Measurements from ENCODE around the gene COL4A1. TPM values are rescaled to one million over a fixed set of nuclear protein-coding genes. Genes with fewer than 3 reads are reported as not detected.
A peak's percentile ranks its signal among the peaks of the same experiment; 100 is the strongest.

The COL4A1 gene
- total RNA-seq, 2 donors from 2014 or later: 27.0 to 97.0 TPM

- Histone ChIP-seq H3K36me3 (no peaks in the 10 kb centered on the region), H3K4me3 (no peak overlapping the region), H3K9me3 (no peaks in the 10 kb centered on the region), H3K4me1 (no peaks in the 10 kb centered on the region), H3K9ac (ENCODE audit: low read depth in 2 of 2, low read length in 2 of 2) (no peak overlapping the region), H3K27ac (peak overlapping the region; percentile 39), H3K27me3 (no peaks in the 10 kb centered on the region)
- intact Hi-C loops (cut with DNase I): no loop called here
- no peak for TF ChIP-seq CTCF (IDR thresholded peaks at IDR 0.05)
- no peak for DNase-seq
Measured at GRCh38 chr13:110336681-110337080, 29.7 kb upstream of the COL4A1 start.

- intact Hi-C loops (cut with DNase I): no loop called here
- peak overlapping the region; percentile 6 for H3K27ac ChIP-seq
- no peaks in the 10 kb centered on the region for H3K36me3 ChIP-seq
- no peaks in the 10 kb centered on the region for H3K4me1 ChIP-seq
- H3K27me3 ChIP-seq: no peaks in the 10 kb centered on the region
- H3K9ac ChIP-seq (ENCODE audit: low read depth in 2 of 2, low read length in 2 of 2): no peak overlapping the region
- no peak for DNase-seq
- no peak overlapping the region for H3K4me3 ChIP-seq
- H3K9me3 ChIP-seq: no peaks in the 10 kb centered on the region
- no peak for TF ChIP-seq CTCF (IDR thresholded peaks at IDR 0.05)
Measured at GRCh38 chr13:110336108-110336507, 29.2 kb upstream of the COL4A1 start.

- intact Hi-C loops (cut with DNase I): no loop called here
- no peak for DNase-seq
- no peak overlapping the region for H3K9ac ChIP-seq (ENCODE audit: low read depth in 2 of 2, low read length in 2 of 2)
- no peak overlapping the region for H3K27ac ChIP-seq
- no peak overlapping the region for H3K4me3 ChIP-seq
- TF ChIP-seq CTCF (IDR thresholded peaks at IDR 0.05): no peak
- H3K27me3 ChIP-seq: no peaks in the 10 kb centered on the region
- no peaks in the 10 kb centered on the region for H3K9me3 ChIP-seq
- H3K4me1 ChIP-seq: no peaks in the 10 kb centered on the region
- H3K36me3 ChIP-seq: no peaks in the 10 kb centered on the region
Measured at GRCh38 chr13:110334841-110335490, 28.0 kb upstream of the COL4A1 start.

- no peak for TF ChIP-seq CTCF (IDR thresholded peaks at IDR 0.05)
- no peak overlapping the region for H3K4me3 ChIP-seq
- DNase-seq: no peak
- no peak overlapping the region for H3K9ac ChIP-seq (ENCODE audit: low read depth in 2 of 2, low read length in 2 of 2)
- H3K27ac ChIP-seq: no peak overlapping the region
- H3K9me3 ChIP-seq: no peaks in the 10 kb centered on the region
- H3K36me3 ChIP-seq: no peaks in the 10 kb centered on the region
- intact Hi-C loops (cut with DNase I): no loop called here
- H3K4me1 ChIP-seq: no peaks in the 10 kb centered on the region
- no peaks in the 10 kb centered on the region for H3K27me3 ChIP-seq
Measured at GRCh38 chr13:110334256-110334655, 27.3 kb upstream of the COL4A1 start.

- no peak for DNase-seq
- Histone ChIP-seq H3K9me3 (no peaks in the 10 kb centered on the region), H3K4me3 (no peak overlapping the region), H3K4me1 (no peaks in the 10 kb centered on the region), H3K36me3 (no peaks in the 10 kb centered on the region), H3K9ac (ENCODE audit: low read depth in 2 of 2, low read length in 2 of 2) (no peak overlapping the region), H3K27ac (no peak overlapping the region), H3K27me3 (no peaks in the 10 kb centered on the region)
- intact Hi-C loops (cut with DNase I): no loop called here
- no peak for TF ChIP-seq CTCF (IDR thresholded peaks at IDR 0.05)
Measured at GRCh38 chr13:110333837-110334236, 26.9 kb upstream of the COL4A1 start.

Measured in colonic mucosa (tissue), 4 donors.